Islet precursor cell (in vitro differentiated cells): ENCODE measurements around the gene RPS6KA6.
A peak's percentile ranks its signal among the peaks of the same experiment; 100 is the strongest.

Experiments used
- DNase-seq: peaks from one replicate; pipeline ENCODE4 v3.0.0-alpha.2; 2018

RPS6KA6 gene

GRCh38 chrX:84187533-84188319 is at the start of gene RPS6KA6:
RPS6KA6 (minus strand) TSS chrX:84188199; CDS start chrX:84187899, 300 bp downstream.
- DNase-seq = peak; percentile 69

GRCh38 chrX:84224741-84225140 is 36.7 kb upstream of the RPS6KA6 start:
- DNase-seq = no peak

GRCh38 chrX:84223261-84223660 is 35.3 kb upstream of the RPS6KA6 start:
- no peak for DNase-seq

GRCh38 chrX:84221181-84221580 is 33.2 kb upstream of the RPS6KA6 start:
- no peak for DNase-seq

- DNase-seq = no peak
Measured at GRCh38 chrX:84219551-84219950, 31.6 kb upstream of the RPS6KA6 start.

GRCh38 chrX:84218726-84219125 is 30.7 kb upstream of the RPS6KA6 start:
- no peak for DNase-seq

- DNase-seq = no peak
Measured at GRCh38 chrX:84216881-84217280, 28.9 kb upstream of the RPS6KA6 start.

- DNase-seq = no peak
Measured at GRCh38 chrX:84216406-84216805, 28.4 kb upstream of the RPS6KA6 start.

GRCh38 chrX:84205276-84205675 is 17.3 kb upstream of the RPS6KA6 start:
- DNase-seq = no peak

- DNase-seq = no peak
Measured at GRCh38 chrX:84199688-84200087, 11.7 kb upstream of the RPS6KA6 start.

- DNase-seq = no peak
Measured at GRCh38 chrX:84197550-84197949, 9.6 kb upstream of the RPS6KA6 start.

GRCh38 chrX:84192006-84192405 is 4.0 kb upstream of the RPS6KA6 start:
- DNase-seq = no peak

GRCh38 chrX:84189125-84189524 is 1.1 kb upstream of the RPS6KA6 start:
- DNase-seq = no peak

- DNase-seq = peak; percentile 83
Measured at GRCh38 chrX:84188320-84188834, 378 bp upstream of the RPS6KA6 start.

- DNase-seq = peak; percentile 51
Measured at GRCh38 chrX:84186603-84187532, 1.1 kb downstream of the RPS6KA6 start.

- no peak for DNase-seq
Measured at GRCh38 chrX:84182516-84182915, 5.5 kb downstream of the RPS6KA6 start.

- no peak for DNase-seq
Measured at GRCh38 chrX:84175958-84176357, 12.0 kb downstream of the RPS6KA6 start.

- DNase-seq = no peak
Measured at GRCh38 chrX:84175274-84175673, 12.7 kb downstream of the RPS6KA6 start.

- no peak for DNase-seq
Measured at GRCh38 chrX:84174348-84174747, 13.7 kb downstream of the RPS6KA6 start.

GRCh38 chrX:84170931-84171330 is 17.1 kb downstream of the RPS6KA6 start:
- DNase-seq = no peak

GRCh38 chrX:84168574-84168973 is 19.4 kb downstream of the RPS6KA6 start:
- DNase-seq = no peak

- no peak for DNase-seq
Measured at GRCh38 chrX:84168095-84168494, 19.9 kb downstream of the RPS6KA6 start.

- no peak for DNase-seq
Measured at GRCh38 chrX:84165711-84166110, 22.3 kb downstream of the RPS6KA6 start.

GRCh38 chrX:84162401-84162800 is 25.6 kb downstream of the RPS6KA6 start:
- no peak for DNase-seq
